ENCODE measurements around the gene JOSD1. TPM values are rescaled to one million over a fixed set of nuclear protein-coding genes. Genes with fewer than 3 reads are reported as not detected.
A peak's percentile ranks its signal among the peaks of the same experiment; 100 is the strongest.

The JOSD1 gene
- total RNA-seq, 3 donors from 2014 or later = 82.5 to 98.3 (median 87.9) TPM

DNA sequence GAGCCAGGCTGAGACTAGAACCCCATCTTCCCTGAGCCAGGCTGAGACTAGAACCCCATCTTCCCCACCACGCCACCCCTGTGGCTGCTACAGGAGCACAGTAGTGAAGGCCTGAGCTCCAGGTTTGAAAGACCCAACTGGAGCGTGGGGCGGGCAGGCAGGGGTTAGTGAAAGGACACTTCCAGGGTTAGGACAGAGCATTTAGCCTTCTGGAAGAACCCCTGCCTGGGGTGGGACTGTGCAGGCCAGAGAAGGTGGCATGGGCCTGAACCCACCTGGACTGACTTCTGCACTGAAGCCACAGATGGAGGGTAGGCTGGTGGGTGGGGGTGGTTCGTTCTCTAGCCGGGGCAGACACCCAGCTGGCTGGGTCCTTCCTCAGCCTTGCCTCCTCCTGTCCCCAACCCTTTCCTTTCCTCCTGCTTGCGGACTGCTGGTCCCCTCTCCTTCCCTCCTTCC lies 31.0 kb upstream of the JOSD1 start:
- ATAC-seq = no peak
- no peak overlapping the region for H3K4me3 ChIP-seq
- intact Hi-C loops (cut with DNase I, micrococcal nuclease) = no loop called here
- H3K4me1 ChIP-seq (ENCODE audit: low read depth) = peaks cover 6% of the 10 kb centered on the region
- H3K36me3 ChIP-seq (ENCODE audit: low read depth) = peaks cover 8% of the 10 kb centered on the region
- H3K9me3 ChIP-seq = no peaks in the 10 kb centered on the region
- TF ChIP-seq, protein P1, sequence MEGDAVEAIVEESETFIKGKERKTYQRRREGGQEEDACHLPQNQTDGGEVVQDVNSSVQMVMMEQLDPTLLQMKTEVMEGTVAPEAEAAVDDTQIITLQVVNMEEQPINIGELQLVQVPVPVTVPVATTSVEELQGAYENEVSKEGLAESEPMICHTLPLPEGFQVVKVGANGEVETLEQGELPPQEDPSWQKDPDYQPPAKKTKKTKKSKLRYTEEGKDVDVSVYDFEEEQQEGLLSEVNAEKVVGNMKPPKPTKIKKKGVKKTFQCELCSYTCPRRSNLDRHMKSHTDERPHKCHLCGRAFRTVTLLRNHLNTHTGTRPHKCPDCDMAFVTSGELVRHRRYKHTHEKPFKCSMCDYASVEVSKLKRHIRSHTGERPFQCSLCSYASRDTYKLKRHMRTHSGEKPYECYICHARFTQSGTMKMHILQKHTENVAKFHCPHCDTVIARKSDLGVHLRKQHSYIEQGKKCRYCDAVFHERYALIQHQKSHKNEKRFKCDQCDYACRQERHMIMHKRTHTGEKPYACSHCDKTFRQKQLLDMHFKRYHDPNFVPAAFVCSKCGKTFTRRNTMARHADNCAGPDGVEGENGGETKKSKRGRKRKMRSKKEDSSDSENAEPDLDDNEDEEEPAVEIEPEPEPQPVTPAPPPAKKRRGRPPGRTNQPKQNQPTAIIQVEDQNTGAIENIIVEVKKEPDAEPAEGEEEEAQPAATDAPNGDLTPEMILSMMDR (IDR thresholded peaks at IDR 0.05) = no peak
- peak in 1 of 3 donors; percentile 39 for DNase-seq

- TF ChIP-seq, protein P1 (IDR thresholded peaks at IDR 0.05) = no peak
- intact Hi-C loops (cut with DNase I, micrococcal nuclease) = no loop called here
- Histone ChIP-seq H3K36me3 (ENCODE audit: low read depth) (peaks cover 8% of the 10 kb centered on the region), H3K9me3 (no peaks in the 10 kb centered on the region), H3K4me3 (no peak overlapping the region), H3K4me1 (ENCODE audit: low read depth) (peaks cover 6% of the 10 kb centered on the region)
- DNase-seq = peak in 1 of 3 donors; percentile 29
- ATAC-seq = no peak
Measured at GRCh38 chr22:38730411-38730871, 29.7 kb upstream of the JOSD1 start.

DNA sequence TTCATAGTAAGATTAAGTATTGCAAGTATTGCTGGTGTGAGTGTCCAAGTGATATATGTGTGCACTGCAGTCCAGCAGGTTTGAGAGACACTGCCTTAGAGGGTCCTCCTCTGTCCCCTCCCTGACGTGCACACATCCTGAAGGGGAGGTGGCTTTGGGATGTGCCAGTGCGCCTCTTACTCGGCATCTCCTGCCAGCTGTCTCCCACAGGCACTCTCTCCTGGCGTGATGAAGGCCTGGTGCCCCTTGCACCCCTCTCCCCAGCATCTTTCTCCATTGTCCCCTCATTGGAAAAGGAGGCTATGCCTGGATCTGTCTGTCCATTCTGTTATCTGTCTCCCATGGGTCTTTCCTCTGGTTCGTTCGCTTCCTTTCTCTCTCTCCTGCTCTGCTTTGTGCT lies 29.2 kb upstream of the JOSD1 start:
- H3K36me3 ChIP-seq (ENCODE audit: low read depth) = peaks cover 8% of the 10 kb centered on the region
- DNase-seq = peak in 1 of 3 donors; percentile 22
- TF ChIP-seq, protein P1 (IDR thresholded peaks at IDR 0.05) = no peak

DNA sequence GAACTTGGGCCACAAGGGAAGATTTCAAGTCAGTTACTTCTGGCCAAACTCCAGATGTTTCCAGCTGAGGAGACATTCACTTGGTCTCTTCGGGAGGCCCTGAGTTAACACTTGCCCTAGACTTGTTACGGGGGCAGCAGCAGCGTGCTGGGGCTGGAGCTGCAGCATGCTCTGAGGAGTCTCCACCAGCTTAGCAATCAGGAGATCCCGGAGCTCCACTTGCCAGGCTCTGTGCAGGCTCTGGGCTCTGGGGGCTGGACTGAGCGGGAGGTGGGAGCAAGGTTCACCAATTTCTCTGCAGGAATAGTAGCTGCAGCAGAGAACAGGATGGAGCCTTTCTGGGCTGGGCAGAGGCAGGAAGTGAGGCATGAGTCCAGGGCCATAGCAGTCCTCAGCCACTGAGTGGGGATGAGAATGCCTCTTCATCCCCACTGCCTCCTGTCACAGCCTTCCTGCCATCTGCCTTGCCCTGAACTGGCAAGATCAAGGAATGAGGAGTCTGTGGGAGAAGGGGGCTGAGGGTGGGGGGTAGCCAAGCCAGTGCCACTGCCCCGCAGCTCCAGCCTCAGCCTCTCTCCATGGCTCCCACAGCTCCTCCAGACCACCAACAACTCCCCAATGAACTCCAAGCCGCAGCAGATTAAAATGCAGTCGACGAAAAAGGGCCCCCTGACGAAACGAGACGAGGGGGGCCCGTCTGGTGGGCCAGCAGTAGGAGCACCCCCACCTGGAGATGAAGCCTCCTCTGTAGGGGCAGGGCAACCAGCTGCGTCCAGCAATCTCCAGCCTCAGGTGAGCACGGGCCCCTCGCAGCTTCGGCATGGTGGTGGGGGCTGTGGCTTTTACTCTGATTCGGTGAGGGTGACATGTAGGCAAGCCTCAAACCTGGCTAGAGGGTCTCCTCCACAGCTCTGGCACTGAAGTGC lies 28.4 kb upstream of the JOSD1 start:
- intact Hi-C loops (cut with DNase I, micrococcal nuclease) = no loop called here

More for the DNA sequence above, 29.2 kb upstream of the JOSD1 start:
- Histone ChIP-seq H3K4me3 (no peak overlapping the region), H3K9me3 (no peaks in the 10 kb centered on the region), H3K4me1 (ENCODE audit: low read depth) (peaks cover 6% of the 10 kb centered on the region)
- intact Hi-C loops (cut with DNase I, micrococcal nuclease) = no loop called here
- ATAC-seq = no peak

DNA sequence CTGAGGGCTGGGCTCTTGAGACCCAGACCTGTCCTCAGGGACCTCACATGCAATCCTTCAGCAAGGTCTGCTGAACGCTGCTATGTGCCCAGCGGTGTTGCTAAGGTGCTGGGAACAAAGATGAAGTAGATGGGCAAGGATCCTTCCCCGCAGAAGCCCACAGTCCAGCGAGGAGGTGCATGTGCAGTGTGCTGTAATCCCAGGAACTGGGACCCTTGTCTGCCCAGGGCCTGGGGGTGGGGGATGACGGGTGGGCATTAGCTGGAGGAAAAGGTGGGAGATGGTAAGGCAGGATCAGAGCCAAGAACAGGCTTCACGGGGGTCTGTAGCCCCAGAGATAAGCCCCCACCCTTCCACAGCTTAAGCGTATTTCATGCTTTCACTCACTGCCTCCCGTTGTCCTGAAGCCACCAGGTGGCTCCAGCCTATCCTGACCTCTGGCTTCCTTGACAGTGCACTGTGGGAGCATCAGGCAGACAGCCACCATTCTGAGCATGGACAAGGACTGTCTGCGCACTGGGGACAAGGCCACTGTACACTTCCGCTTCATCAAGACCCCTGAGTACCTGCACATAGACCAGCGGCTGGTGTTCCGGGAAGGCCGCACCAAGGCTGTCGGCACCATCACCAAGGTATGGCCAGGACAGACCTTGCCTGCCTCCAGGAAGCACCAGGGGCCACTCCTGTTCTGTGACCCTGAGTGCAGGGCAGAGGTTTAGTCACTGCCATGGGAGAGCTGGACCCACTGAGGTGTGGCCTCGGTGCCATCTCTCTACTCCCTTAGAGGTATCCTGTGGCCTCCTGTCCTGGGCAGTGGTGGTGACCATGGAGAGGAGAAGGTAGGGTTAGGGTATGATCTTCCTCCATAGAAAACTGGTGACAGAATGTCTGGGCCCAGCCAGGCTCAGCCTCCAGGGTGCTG lies 27.0 kb upstream of the JOSD1 start:
- TF ChIP-seq, protein P1 (IDR thresholded peaks at IDR 0.05) = no peak
- intact Hi-C loops (cut with DNase I, micrococcal nuclease) = no loop called here
- ATAC-seq = no peak
- Histone ChIP-seq H3K4me1 (ENCODE audit: low read depth) (peaks cover 2% of the 10 kb centered on the region), H3K4me3 (no peak overlapping the region), H3K9me3 (no peaks in the 10 kb centered on the region), H3K36me3 (ENCODE audit: low read depth) (peaks cover 8% of the 10 kb centered on the region)
- DNase-seq = peak in 2 of 3 donors; percentile 14 to 29

More for the DNA sequence above, 28.4 kb upstream of the JOSD1 start:
- peak in 2 of 3 donors; percentile 11 to 39 for DNase-seq
- ATAC-seq = no peak
- Histone ChIP-seq H3K4me3 (no peak overlapping the region), H3K4me1 (ENCODE audit: low read depth) (peaks cover 6% of the 10 kb centered on the region), H3K9me3 (no peaks in the 10 kb centered on the region), H3K36me3 (ENCODE audit: low read depth) (peaks cover 8% of the 10 kb centered on the region)
- TF ChIP-seq, protein P1 (IDR thresholded peaks at IDR 0.05) = no peak
